GM06990 (cell line): ENCODE measurements around the gene TNFRSF1A.

Experiments used
- DNase-seq: peaks from one replicate; pipeline ENCODE4 v3.0.0-alpha.2; 2011; ENCODE audit not compliant: insufficient read length; ENCODE audit errors: extremely low read depth
- H3K27me3 ChIP-seq: replicated peaks from 2 replicates; pipeline ENCODE4 v1.6.0; 2011; ENCODE audit warnings: low read length; ENCODE audit not compliant: control insufficient read depth, insufficient read depth
- H3K36me3 ChIP-seq: 2 replicates; pipeline ENCODE4 v1.5.1; 2011; ENCODE audit warnings: low read length; ENCODE audit not compliant: control insufficient read depth, insufficient read depth
- H3K4me3 ChIP-seq: replicated peaks from 2 replicates; pipeline ENCODE4 v1.5.1; 2011; ENCODE audit warnings: low read depth, mild to moderate bottlenecking, control low read depth, low read length
- TF ChIP-seq, protein P1 (sequence below): IDR thresholded peaks from 2 replicates; pipeline ENCODE4 v1.5.1; 2011; ENCODE audit warnings: low read length, control low read depth, mild to moderate bottlenecking, inconsistent platforms; ENCODE audit not compliant: insufficient read depth, poor library complexity, severe bottlenecking

Gene TNFRSF1A

DNA sequence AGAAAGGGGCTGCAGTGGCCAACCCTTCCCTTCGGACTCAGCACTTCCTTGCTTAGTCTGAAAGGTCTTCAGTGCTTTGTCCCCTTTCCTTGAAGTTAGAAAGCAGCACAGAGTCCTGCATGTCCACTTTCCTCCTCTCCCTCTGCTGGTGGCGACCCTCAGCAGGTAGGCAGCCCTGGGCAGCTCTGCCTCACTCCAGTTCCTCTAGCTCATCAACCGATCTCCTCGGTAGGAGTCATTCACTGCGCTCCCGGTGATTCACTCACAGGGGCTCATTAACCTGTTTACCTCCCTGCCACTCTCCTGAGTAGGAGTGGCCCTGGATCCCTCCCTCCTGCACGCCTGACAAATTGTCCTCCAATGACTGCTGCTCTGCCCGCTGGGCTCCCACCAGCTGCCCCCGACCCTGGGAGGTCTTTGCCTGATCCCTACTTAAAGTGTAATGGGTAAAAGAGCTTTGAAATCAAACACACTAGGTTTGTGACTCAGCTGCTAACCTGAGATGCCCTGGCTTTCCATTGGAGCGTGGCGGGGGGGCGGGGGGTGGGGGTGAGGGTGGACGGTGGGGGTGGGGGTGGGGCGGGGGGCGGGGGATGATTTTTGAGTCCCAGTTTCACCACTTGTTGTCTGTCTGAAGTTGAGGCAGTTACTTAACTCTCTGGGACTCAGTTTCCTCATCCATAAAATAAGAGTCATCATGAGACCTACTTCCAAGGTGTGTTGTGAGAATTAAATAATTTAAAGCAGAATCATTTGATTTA lies 29.3 kb upstream of the TNFRSF1A start:
- Histone ChIP-seq H3K36me3 (no peaks in the 10 kb centered on the region), H3K4me3 (no peak overlapping the region), H3K27me3 (peaks cover 1% of the 10 kb centered on the region; the same call in 1 of the 2 replicates)
- TF ChIP-seq, protein P1, sequence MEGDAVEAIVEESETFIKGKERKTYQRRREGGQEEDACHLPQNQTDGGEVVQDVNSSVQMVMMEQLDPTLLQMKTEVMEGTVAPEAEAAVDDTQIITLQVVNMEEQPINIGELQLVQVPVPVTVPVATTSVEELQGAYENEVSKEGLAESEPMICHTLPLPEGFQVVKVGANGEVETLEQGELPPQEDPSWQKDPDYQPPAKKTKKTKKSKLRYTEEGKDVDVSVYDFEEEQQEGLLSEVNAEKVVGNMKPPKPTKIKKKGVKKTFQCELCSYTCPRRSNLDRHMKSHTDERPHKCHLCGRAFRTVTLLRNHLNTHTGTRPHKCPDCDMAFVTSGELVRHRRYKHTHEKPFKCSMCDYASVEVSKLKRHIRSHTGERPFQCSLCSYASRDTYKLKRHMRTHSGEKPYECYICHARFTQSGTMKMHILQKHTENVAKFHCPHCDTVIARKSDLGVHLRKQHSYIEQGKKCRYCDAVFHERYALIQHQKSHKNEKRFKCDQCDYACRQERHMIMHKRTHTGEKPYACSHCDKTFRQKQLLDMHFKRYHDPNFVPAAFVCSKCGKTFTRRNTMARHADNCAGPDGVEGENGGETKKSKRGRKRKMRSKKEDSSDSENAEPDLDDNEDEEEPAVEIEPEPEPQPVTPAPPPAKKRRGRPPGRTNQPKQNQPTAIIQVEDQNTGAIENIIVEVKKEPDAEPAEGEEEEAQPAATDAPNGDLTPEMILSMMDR, result no peak
- DNase-seq, result no peak

DNA sequence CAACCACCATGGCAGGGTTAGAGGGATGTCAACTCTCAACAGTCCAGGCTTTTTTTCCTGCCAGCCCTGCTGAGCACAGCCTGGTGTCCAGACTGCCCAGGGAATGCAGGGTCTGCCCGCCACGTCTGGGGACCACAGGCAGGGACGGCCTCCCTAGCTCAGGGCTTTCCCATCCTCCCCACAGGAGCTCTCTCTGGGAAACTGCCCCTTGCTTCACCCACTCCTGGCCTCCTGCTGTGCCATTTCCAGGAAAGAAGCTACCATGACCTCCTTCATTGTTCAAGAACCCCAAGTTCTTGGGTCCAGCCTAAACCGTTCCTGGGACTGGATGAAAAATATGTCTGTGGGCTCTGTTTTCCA lies 28.7 kb upstream of the TNFRSF1A start:
- Histone ChIP-seq H3K4me3 (no peak overlapping the region), H3K27me3 (peaks cover 1% of the 10 kb centered on the region; the same call in 1 of the 2 replicates), H3K36me3 (no peaks in the 10 kb centered on the region)
- no peak for DNase-seq
- TF ChIP-seq, protein P1, result no peak

DNA sequence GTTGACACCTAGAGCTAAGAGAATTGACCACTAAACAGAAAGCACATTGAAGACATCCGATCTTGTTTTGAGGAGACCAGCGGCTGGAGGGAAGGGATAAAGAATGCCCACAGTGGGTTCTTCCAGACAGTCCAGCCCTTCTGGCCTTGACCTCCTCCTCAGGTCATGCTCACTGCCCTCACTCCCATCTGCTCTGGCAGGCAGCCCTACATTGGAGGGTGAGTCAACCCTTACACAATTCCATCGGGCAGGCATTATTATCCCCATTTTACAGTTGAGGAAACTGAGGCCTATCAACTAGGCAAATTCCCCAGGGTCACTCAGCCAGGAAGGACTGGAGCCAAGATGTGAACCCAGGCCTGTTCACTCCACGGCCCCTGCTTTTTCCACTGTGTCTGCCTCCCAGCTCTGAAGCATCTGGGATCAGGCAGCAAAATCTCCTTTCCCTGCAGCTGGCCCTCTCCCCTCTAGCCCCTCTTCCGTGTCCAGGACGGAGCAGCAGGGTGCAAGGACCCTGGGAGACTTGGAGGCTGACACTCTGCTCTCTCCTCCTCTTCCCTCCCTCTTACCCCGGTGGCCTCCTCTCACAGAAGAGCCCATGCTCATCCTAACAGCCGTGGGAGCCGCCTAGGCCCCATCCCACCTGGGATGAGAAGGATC lies 28.2 kb upstream of the TNFRSF1A start:
- TF ChIP-seq, protein P1, result no peak
- DNase-seq, result no peak
- Histone ChIP-seq H3K36me3 (no peaks in the 10 kb centered on the region), H3K27me3 (peaks cover 1% of the 10 kb centered on the region; the same call in 1 of the 2 replicates), H3K4me3 (no peak overlapping the region)

DNA sequence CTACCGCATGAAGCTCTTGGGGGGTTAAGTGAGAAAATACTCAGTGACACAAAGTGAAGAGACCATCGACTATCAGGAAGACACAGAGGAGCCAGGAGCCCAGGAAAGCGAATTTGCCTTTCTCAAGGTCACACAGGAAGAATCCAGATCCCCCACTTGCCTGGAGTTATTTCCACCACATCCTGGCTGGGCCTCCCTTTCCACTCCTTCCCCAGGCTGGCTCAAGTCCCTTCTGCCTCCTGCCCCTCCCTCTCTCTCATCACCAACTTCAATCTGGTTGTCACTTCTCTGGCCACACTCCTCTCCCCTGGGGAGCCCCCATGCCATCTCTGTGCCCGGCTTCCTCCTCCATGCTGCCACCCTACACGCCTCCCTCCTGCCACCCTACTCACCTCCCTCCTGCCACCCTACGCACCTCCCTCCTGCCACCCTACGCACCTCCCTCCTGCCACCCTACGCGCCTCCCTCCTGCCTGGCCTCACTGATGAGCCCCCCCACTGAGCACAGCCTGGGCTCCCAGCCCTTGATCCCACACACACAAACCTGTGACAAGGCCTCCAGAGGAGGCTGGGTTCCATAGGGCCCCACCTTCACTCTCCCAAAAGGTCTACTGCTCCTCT lies 27.1 kb upstream of the TNFRSF1A start:
- H3K27me3 ChIP-seq, result peaks cover 1% of the 10 kb centered on the region; the same call in 1 of the 2 replicates
- H3K36me3 ChIP-seq, result no peaks in the 10 kb centered on the region
- no peak for DNase-seq
- H3K4me3 ChIP-seq, result no peak overlapping the region
- TF ChIP-seq, protein P1, result no peak

DNA sequence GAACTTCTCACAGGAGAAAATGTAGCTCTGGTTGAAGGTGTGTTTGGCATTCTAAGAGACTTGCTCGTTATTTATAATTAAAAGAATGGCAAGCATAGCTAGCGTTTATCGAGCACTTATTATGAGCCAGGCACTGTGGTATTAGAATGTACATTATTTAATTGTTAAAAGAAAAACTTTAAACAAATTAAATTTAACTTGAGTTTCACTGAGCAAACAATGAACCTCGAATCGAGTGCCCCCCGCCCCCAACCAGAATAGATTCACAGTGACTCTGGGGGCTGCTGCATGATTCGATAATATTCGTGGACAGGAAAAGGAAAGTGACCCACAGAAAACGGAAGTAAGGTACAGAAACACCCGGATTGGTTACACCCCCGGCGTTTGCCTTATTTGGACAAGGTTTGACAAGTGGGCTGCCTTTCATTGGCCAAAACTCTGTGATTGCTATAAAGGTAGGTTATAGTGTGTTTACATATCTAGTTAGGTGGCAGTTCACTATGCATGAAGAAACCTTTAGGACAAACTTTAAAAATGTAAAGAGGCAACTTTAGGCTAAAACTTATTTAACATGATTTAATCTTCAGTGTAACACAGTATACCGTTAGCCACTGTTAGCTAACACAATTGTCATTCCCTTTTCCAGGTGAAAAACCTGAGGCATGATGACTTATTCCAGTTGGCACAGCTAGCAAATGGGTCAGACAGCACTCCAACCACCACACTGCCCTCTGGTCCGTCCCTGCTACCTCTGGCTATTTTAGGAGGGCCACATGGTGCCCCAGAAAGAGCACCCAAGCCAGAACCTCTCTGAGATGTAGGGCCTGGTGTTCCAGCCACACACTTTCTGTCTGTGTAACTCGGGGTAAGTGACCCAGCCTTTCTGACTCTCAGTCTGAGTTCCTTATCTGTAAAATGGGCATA lies 26.4 kb upstream of the TNFRSF1A start:
- no peaks in the 10 kb centered on the region for H3K27me3 ChIP-seq
- no peak for DNase-seq
- H3K36me3 ChIP-seq, result no peaks in the 10 kb centered on the region
- H3K4me3 ChIP-seq, result no peak overlapping the region
- TF ChIP-seq, protein P1, result no peak
